Kidney epithelial cell (primary cell): ENCODE data around the gene SLC25A17. TPM values are rescaled to one million over a fixed set of nuclear protein-coding genes. Genes with fewer than 3 reads are reported as not detected.
"Not testable (repeated sequence)": the region's sequence is repeated elsewhere in the genome, so short reads cannot be mapped to it uniquely, and the experiment has no call there.

ENCODE experiments used
- DNase-seq: peaks from one replicate; pipeline ENCODE4 v3.0.0-alpha.2; 2010; ENCODE audit warnings: low read depth
- H3K27me3 ChIP-seq: 2 replicates; pipeline ENCODE4 v1.6.0; 2011; ENCODE audit warnings: low read length; ENCODE audit not compliant: control insufficient read depth, insufficient read depth
- H3K36me3 ChIP-seq: 2 replicates; pipeline ENCODE4 v1.5.1; 2011; ENCODE audit warnings: low read length; ENCODE audit not compliant: control insufficient read depth, insufficient read depth
- H3K4me3 ChIP-seq: 2 replicates; pipeline ENCODE4 v1.5.1; 2011; ENCODE audit warnings: low read depth, mild to moderate bottlenecking, control low read depth, low read length
- CTCF ChIP-seq: IDR thresholded peaks from 2 replicates; pipeline ENCODE4 v1.5.1; 2011; ENCODE audit warnings: mild to moderate bottlenecking, moderate library complexity, low read length, control low read depth, inconsistent platforms; ENCODE audit not compliant: insufficient read depth, poor library complexity, severe bottlenecking
- total RNA-seq: library from RNA; depleted of rRNA; stranded (reverse); fragments of >200 nt; gene quantifications from 2 replicates; pipeline ENCODE4 v1.2.3, GENCODE V29; 2015

SLC25A17 gene
- total RNA-seq, 1 donor from 2014 or later = 21.6 TPM

GRCh38 chr22:40856513-40857308, 37.6 kb upstream of the SLC25A17 start, which contains the start of the genes ST13 and XPNPEP3:
Gene ST13 (minus strand): TSS chr22:40856639. CDS start chr22:40856540, 99 bp downstream.
Gene XPNPEP3 (plus strand): TSS chr22:40857148. CDS start chr22:40857182, 34 bp downstream.
- Histone ChIP-seq H3K4me3 (peak within 1 kb of the TSS; percentile 97), H3K36me3 (no peaks in the 10 kb centered on the region), H3K27me3 (no peaks in the 10 kb centered on the region)
- DNase-seq = peak; percentile 66
- peak; percentile 23 for TF ChIP-seq CTCF

GRCh38 chr22:40855979-40856512, 36.9 kb upstream of the SLC25A17 start:
- no peak for TF ChIP-seq CTCF
- no peak for DNase-seq
- no peaks in the 10 kb centered on the region for H3K36me3 ChIP-seq
- no peaks in the 10 kb centered on the region for H3K27me3 ChIP-seq
- peak overlapping the region; percentile 97 for H3K4me3 ChIP-seq

GRCh38 chr22:40855071-40855978, 36.2 kb upstream of the SLC25A17 start:
- Histone ChIP-seq H3K27me3 (no peaks in the 10 kb centered on the region), H3K4me3 (peak overlapping the region; percentile 97), H3K36me3 (no peaks in the 10 kb centered on the region)
- DNase-seq = no peak
- TF ChIP-seq CTCF = no peak

- TF ChIP-seq CTCF = no peak
- DNase-seq = no peak
- Histone ChIP-seq H3K27me3 (no peaks in the 10 kb centered on the region), H3K36me3 (peaks cover 1% of the 10 kb centered on the region), H3K4me3 (no peak overlapping the region)
Measured at GRCh38 chr22:40853961-40854360, 34.8 kb upstream of the SLC25A17 start.

- no peak for DNase-seq
- no peak overlapping the region for H3K4me3 ChIP-seq
- TF ChIP-seq CTCF = no peak
- peaks cover 1% of the 10 kb centered on the region for H3K36me3 ChIP-seq
- H3K27me3 ChIP-seq = no peaks in the 10 kb centered on the region
Measured at GRCh38 chr22:40853333-40853732, 34.2 kb upstream of the SLC25A17 start.

GRCh38 chr22:40845816-40846215, 26.7 kb upstream of the SLC25A17 start:
- DNase-seq, H3K4me3 ChIP-seq, H3K36me3 ChIP-seq, H3K27me3 ChIP-seq: not testable (repeated sequence)
